ENCODE results near the gene GLO1.

- no peak for TF ChIP-seq POLR2A (IDR thresholded peaks at IDR 0.05; ENCODE audit: low read length)
- no peak for TF ChIP-seq GATA1 (IDR thresholded peaks at IDR 0.05; ENCODE audit: low read depth, low read length)
Measured at GRCh38 chr6:38681850-38682249, 21.1 kb downstream of the GLO1 start.

Data from erythroblast (primary cell).